HepG2 (cell line): Measurements from ENCODE around the gene SUCLA2. TPM values are rescaled to one million over a fixed set of nuclear protein-coding genes. Genes with fewer than 3 reads are reported as not detected.

Source experiments
- ATM ChIP-seq: fragments of 450-650 bp; IDR thresholded peaks from 2 replicates; pipeline ENCODE4 v1.7.1; 2017; ENCODE audit warnings: mild to moderate bottlenecking, borderline replicate concordance
- CHD4 ChIP-seq: fragments of 200-600 bp; sonication (generic); IDR thresholded peaks from 2 replicates; pipeline ENCODE4 v1.7.0; 2017; ENCODE audit warnings: mild to moderate bottlenecking, low read length, borderline replicate concordance
- ELF4 ChIP-seq: sonication (generic); formaldehyde crosslinking; IDR thresholded peaks from 2 replicates; pipeline ENCODE4 v1.5.0; 2020; ENCODE audit warnings: missing genetic modification reagents, mild to moderate bottlenecking, moderate library complexity, borderline replicate concordance
- ESRRA ChIP-seq: sonication (generic); formaldehyde crosslinking; IDR thresholded peaks from 2 replicates; pipeline ENCODE4 v1.5.1; 2020; ENCODE audit warnings: mild to moderate bottlenecking, low read depth, missing genetic modification reagents
- HCFC1 ChIP-seq: fragments of 150-350 bp; IDR thresholded peaks from 2 replicates; pipeline ENCODE4 v1.6.1; 2014; ENCODE audit warnings: low read depth, low read length
- MAFK ChIP-seq, 2 experiments: IDR thresholded peaks in 1 of 2; conservative IDR thresholded peaks in 1 of 2; 2 replicates each; pipeline ENCODE4 v1.6.1; 2011; ENCODE audit warnings: improper control_type of control experiment in 2 of 2, low read length in 2 of 2
- MBD4 ChIP-seq: IDR thresholded peaks from 2 replicates; pipeline ENCODE4 v1.6.1; 2012; ENCODE audit warnings: low read length, inconsistent platforms, borderline replicate concordance
- MED13 ChIP-seq: sonication (generic); formaldehyde crosslinking; IDR thresholded peaks from 2 replicates; pipeline ENCODE4 v1.5.0; 2020; ENCODE audit warnings: missing genetic modification reagents
- NR2F6 ChIP-seq, 2 experiments: IDR thresholded peaks; 2 replicates each; pipeline ENCODE4 v1.6.1; 2016; ENCODE audit warnings: antibody characterized with exemption in 1 of 2, mild to moderate bottlenecking in 1 of 2
- PCBP1 ChIP-seq: fragments of 200-400 bp; formaldehyde crosslinking; IDR thresholded peaks from 2 replicates; pipeline ENCODE4 v1.6.1; 2017; ENCODE audit warnings: mild to moderate bottlenecking, low read depth, low read length, borderline replicate concordance
- POLR2AphosphoS2 ChIP-seq: IDR thresholded peaks from 2 replicates; pipeline ENCODE4 v1.6.1; 2011; ENCODE audit warnings: low read depth, low read length, improper control_type of control experiment
- REST ChIP-seq, 2 experiments: IDR thresholded peaks; 2 replicates each; pipeline ENCODE4 v1.6.1; 2011 to 2012; ENCODE audit warnings: low read length in 2 of 2, borderline replicate concordance in 1 of 2, low read depth in 1 of 2, mild to moderate bottlenecking in 1 of 2, moderate library complexity in 1 of 2
- SMYD3 ChIP-seq: sonication (generic); formaldehyde crosslinking; IDR thresholded peaks from 2 replicates; pipeline ENCODE4 v1.8.1; 2023; ENCODE audit warnings: mild to moderate bottlenecking, missing genetic modification reagents
- SP5 ChIP-seq: IDR thresholded peaks from 2 replicates; pipeline ENCODE4 v1.6.1; 2016; ENCODE audit warnings: low read depth, borderline replicate concordance
- ZBTB46 ChIP-seq: sonication (generic); formaldehyde crosslinking; IDR thresholded peaks from 2 replicates; pipeline ENCODE4 v1.4.0; 2020; ENCODE audit warnings: mild to moderate bottlenecking, missing genetic modification reagents, borderline replicate concordance
- ZNF850 ChIP-seq: sonication (generic); formaldehyde crosslinking; conservative IDR thresholded peaks from 2 replicates; pipeline ENCODE4 v1.9.0; 2021; ENCODE audit warnings: mild to moderate bottlenecking, missing genetic modification reagents
- ZSCAN5A ChIP-seq: sonication (generic); formaldehyde crosslinking; IDR thresholded peaks from 2 replicates; pipeline ENCODE4 v1.8.0; 2022; ENCODE audit warnings: mild to moderate bottlenecking, missing genetic modification reagents, borderline replicate concordance
- polyA plus RNA-seq, 8 experiments: library from polyadenylated mRNA; depleted of rRNA in 3 of 8; stranded (reverse) in 7 of 8; unstranded in 1 of 8; fragments of >200 nt; fragmentation: Illumina TruSeq in 4 of 8; extraction: Trizol in 4 of 8; gene quantifications; 2 replicates each; pipeline versions ENCODE4 v1.2.1 to v1.2.3, GENCODE V29; 2011 to 2016; ENCODE audit warnings: low read depth in 4 of 8, missing spikeins in 1 of 8, mixed read lengths in 1 of 8; ENCODE audit not compliant: insufficient read depth in 1 of 8
- total RNA-seq, 5 experiments: library from RNA; depleted of rRNA; stranded (reverse); fragments of >200 nt; fragmentation: Illumina TruSeq; extraction: Trizol; gene quantifications; 2 replicates each; pipeline ENCODE4 v1.2.3, GENCODE V29; 2016; ENCODE audit warnings: low read depth in 1 of 5
- TF ChIP-seq, protein P1 (sequence below): IDR thresholded peaks from 2 replicates; pipeline ENCODE4 v1.6.1; 2016; ENCODE audit warnings: low read depth
- TF ChIP-seq, protein P2 (sequence below): fragments of 450-650 bp; IDR thresholded peaks from 2 replicates; pipeline ENCODE4 v1.6.1; 2017

The SUCLA2 gene
- total and polyA plus RNA-seq, 2 of the 13 experiments (the other 11 are each of a cell fraction or from before 2014, with no cell fraction given) = 28.4 to 77.1 TPM

DNA sequence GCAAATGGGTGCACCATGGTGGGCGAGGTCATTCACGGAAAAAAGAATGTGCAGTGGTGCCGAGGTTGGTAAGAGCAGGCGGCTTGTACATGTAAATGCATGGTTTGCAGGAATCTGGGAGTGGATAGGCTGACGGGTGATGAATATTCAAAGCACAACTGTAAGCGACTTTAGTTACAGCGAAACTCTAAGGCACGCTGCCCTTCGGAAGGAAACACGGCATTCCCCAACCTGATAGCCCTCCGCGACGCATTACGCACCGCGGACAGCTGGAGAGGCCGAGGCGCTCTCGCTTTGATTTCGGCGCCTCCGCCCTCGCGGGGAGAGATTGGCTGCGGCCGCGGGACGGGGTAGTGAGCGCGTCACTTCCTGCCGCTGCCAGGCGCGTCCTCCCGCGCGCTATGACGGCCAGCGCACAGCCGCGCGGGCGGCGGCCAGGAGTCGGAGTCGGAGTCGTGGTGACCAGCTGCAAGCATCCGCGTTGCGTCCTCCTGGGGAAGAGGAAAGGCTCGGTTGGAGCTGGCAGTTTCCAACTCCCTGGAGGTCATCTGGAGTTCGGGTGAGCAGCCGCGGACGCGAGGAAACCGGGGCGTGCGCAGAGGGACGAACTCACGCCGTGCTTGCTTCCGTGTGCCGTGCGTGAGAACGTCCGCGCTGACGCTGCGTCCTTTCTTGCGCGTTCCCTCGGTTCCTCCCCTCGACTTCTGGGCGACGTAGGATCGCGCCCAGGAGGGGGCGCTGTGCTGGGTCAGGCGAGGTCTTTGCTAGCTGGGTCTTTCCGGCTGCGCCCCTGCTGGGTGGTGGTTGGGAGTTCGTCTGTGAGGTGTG is 36.5 kb upstream of the SUCLA2 start, which contains the start of gene NUDT15 (continued):
- TF ChIP-seq SMYD3 (CRISPR knock-in tag) = peak; percentile 89
- TF ChIP-seq ESRRA = peak; percentile 81
- TF ChIP-seq NR2F6 (IDR thresholded peaks at IDR 0.05) = peak; percentile 78
- TF ChIP-seq NR2F6 (CRISPR knock-in tag; IDR thresholded peaks at IDR 0.05) = peak; percentile 93
- TF ChIP-seq ZBTB46 (CRISPR knock-in tag) = no peak
- no peak for TF ChIP-seq CHD4
- TF ChIP-seq MAFK (conservative IDR thresholded peaks at IDR 0.05 in 1 of 2, IDR thresholded peaks at IDR 0.05 in 1 of 2; ENCODE audit: low read length in 2 of 2) = no peak
- TF ChIP-seq ELF4 (CRISPR knock-in tag) = peak; percentile 82; the same call in 1 of the 2 replicates
- TF ChIP-seq REST (IDR thresholded peaks at IDR 0.05; ENCODE audit: borderline replicate concordance in 1 of 2, low read depth in 1 of 2, low read length in 2 of 2) = no peak
- TF ChIP-seq SP5 (CRISPR knock-in tag) = no peak
- no peak for TF ChIP-seq PCBP1
- TF ChIP-seq ATM = no peak
- peak; percentile 67; the same call in 1 of the 2 replicates for TF ChIP-seq MED13 (CRISPR knock-in tag)
- TF ChIP-seq, protein P1, sequence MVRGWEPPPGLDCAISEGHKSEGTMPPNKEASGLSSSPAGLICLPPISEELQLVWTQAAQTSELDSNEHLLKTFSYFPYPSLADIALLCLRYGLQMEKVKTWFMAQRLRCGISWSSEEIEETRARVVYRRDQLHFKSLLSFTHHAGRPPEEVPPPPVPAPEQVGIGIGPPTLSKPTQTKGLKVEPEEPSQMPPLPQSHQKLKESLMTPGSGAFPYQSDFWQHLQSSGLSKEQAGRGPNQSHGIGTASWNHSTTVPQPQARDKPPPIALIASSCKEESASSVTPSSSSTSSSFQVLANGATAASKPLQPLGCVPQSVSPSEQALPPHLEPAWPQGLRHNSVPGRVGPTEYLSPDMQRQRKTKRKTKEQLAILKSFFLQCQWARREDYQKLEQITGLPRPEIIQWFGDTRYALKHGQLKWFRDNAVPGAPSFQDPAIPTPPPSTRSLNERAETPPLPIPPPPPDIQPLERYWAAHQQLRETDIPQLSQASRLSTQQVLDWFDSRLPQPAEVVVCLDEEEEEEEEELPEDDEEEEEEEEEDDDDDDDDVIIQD = peak; percentile 78; the same call in 1 of the 2 replicates
- TF ChIP-seq MBD4 = no peak
- no peak for TF ChIP-seq HCFC1
- no peak for TF ChIP-seq ZNF850 (CRISPR knock-in tag)
- TF ChIP-seq, protein P2, sequence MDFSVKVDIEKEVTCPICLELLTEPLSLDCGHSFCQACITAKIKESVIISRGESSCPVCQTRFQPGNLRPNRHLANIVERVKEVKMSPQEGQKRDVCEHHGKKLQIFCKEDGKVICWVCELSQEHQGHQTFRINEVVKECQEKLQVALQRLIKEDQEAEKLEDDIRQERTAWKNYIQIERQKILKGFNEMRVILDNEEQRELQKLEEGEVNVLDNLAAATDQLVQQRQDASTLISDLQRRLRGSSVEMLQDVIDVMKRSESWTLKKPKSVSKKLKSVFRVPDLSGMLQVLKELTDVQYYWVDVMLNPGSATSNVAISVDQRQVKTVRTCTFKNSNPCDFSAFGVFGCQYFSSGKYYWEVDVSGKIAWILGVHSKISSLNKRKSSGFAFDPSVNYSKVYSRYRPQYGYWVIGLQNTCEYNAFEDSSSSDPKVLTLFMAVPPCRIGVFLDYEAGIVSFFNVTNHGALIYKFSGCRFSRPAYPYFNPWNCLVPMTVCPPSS = no peak
- TF ChIP-seq POLR2AphosphoS2 = 0 out of 2 replicates have a peak, but pooled peaks have one; percentile 56
- peak; percentile 82; the same call in 1 of the 2 replicates for TF ChIP-seq ZSCAN5A (CRISPR knock-in tag)
